Measurements from ENCODE around the gene RGS14. TPM values are rescaled to one million over a fixed set of nuclear protein-coding genes. Genes with fewer than 3 reads are reported as not detected.

Gene RGS14
- total RNA-seq, 4 donors from 2014 or later: 10.2 to 29.6 (median 16.4) TPM

DNA sequence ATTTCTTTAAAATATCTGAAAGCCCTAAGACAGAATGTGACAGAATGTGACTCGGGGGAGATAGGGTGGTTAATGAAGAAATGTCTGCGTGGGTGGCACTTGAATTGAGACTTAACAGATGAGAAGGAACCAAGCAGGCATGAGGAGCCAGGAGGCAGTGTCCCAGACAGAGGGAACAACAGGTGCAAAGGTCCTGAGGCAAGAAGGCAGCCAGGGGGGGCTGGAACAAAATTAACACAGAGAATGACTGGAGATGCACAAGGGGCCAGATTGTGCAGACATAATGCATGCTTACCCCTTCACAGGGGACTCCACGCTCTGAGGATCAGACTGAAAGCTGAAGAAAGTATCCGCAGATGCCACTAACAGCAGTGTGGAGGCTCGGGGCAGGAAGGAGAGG, 8.0 kb upstream of the RGS14 start:
- WGBS, 2 donors: 80 to 84% methylated on average over 5 of the region's 5 CpGs
- H3K27me3 ChIP-seq: no peaks in the 10 kb centered on the region
- H3K36me3 ChIP-seq: peaks cover 0 to 36% (median 0%) of the 10 kb centered on the region in 3 donors
- H3K4me1 ChIP-seq: peaks cover 0 to 59% (median 20%) of the 10 kb centered on the region in 4 donors
- no peaks in the 10 kb centered on the region for H3K9me3 ChIP-seq
- H3K27ac ChIP-seq: no peak overlapping the region
- no peak for DNase-seq (ENCODE audit: low spot score in 2 of 2)
- H3K4me3 ChIP-seq: peak overlapping the region in 1 of 4 donors; percentile 86
- TF ChIP-seq, protein P1, sequence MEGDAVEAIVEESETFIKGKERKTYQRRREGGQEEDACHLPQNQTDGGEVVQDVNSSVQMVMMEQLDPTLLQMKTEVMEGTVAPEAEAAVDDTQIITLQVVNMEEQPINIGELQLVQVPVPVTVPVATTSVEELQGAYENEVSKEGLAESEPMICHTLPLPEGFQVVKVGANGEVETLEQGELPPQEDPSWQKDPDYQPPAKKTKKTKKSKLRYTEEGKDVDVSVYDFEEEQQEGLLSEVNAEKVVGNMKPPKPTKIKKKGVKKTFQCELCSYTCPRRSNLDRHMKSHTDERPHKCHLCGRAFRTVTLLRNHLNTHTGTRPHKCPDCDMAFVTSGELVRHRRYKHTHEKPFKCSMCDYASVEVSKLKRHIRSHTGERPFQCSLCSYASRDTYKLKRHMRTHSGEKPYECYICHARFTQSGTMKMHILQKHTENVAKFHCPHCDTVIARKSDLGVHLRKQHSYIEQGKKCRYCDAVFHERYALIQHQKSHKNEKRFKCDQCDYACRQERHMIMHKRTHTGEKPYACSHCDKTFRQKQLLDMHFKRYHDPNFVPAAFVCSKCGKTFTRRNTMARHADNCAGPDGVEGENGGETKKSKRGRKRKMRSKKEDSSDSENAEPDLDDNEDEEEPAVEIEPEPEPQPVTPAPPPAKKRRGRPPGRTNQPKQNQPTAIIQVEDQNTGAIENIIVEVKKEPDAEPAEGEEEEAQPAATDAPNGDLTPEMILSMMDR (IDR thresholded peaks at IDR 0.05): no peak
- TF ChIP-seq POLR2A (IDR thresholded peaks at IDR 0.05): no peak
- no peak for TF ChIP-seq EP300 (IDR thresholded peaks at IDR 0.05)

DNA sequence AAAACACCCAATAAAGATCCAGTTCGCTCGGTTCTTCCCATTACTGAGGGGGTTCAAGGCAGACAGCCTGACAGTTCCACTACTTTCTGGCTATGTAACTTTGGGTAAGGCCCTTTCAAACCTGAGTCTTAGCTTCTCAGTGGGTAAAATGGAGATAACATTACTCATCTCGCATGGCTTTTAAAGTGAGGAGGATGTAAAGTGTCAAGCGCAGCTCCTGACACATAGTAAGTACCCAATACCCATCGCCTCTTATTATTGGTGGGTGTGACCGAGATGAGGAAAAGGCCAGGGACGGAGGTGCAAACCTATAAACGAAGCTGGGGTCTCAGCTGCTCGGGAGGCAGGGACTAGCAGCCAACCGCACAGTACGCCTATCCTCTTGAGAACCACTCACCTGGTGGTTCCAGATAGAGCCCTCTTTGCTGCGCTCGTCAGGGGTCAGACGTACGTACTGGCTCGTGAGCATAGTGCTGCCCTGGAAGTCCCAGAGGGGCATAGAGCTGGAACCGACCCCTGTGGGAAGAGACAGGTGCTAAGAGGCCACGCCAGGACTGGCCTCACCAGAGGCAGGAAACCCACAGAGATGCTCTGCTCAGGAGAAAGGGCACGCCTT, 6.8 kb upstream of the RGS14 start:
- TF ChIP-seq POLR2A (IDR thresholded peaks at IDR 0.05) (no peak), EP300 (IDR thresholded peaks at IDR 0.05) (no peak)
- TF ChIP-seq, protein P1 (IDR thresholded peaks at IDR 0.05): no peak

DNA sequence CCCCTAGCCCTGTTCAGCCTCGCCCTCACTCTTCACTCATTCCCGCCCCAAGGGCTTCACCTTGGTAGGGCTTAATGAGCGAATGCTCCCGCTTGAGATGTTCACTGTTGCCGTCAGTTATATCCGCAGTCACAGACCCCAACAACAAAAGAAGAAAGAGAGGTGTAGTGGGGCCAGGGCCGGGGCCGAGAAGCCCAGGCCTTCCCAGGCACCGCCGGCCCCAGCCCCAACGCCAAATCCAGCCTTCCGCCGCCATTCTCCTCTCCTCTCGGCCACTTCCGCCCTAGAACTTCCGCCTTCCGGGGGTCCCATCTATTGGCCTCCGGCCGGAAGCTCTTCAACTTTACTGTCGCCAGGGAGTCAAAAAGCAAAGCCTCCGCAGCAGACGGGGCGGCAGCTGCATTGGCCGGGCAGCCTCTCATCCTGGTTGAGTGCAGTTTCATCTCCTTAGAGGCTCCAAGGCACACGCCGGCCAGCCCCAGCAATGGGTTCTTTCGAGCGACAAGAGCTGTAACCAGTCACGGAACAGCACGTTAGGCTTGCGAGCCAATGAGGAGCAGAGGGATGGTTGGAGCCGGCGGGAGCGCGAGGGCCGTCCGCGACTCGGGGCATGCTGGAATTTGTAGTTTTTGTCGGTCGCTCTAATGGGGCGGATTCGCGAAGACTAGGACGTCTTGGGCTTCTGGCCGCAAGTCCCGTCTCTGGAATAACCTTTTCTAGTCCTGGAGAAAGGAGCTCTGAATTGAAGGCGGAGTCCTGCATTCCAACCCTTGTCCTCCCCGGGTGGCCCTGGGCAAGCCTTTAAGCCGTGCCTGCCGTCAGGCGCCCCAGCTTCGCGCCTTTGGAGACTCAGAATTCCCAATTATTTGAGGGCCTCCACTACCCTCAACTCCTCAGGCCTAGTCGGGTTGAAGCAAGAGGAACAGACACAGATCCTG, 6.1 kb upstream of the RGS14 start, which contains the start of gene LMAN2:
TSS of gene LMAN2 (minus strand) at position 277 of the 938 bp plus-strand sequence. CDS start at position 256, 21 bp downstream.
- Histone ChIP-seq H3K4me1 (peaks cover 0 to 46% (median 20%) of the 10 kb centered on the region in 4 donors), H3K27ac (peak within 1 kb of the TSS; percentile 64 to 91 (median 88)), H3K36me3 (peaks cover 0 to 26% (median 0%) of the 10 kb centered on the region in 3 donors), H3K4me3 (peak within 1 kb of the TSS; percentile 66 to 86 (median 84)), H3K9me3 (no peaks in the 10 kb centered on the region), H3K27me3 (no peaks in the 10 kb centered on the region)
- TF ChIP-seq EP300 (IDR thresholded peaks at IDR 0.05): peak; percentile 66 to 89
- TF ChIP-seq POLR2A (IDR thresholded peaks at IDR 0.05): no peak
- TF ChIP-seq, protein P1 (IDR thresholded peaks at IDR 0.05): no peak
- DNase-seq (ENCODE audit: low spot score in 2 of 2): peak; percentile 85 to 96
- 6 to 12% methylated on average over 36 to 50 of the region's 55 CpGs for WGBS, 2 donors

More for the DNA sequence above, 6.8 kb upstream of the RGS14 start:
- Histone ChIP-seq H3K4me3 (peak overlapping the region; percentile 66 to 86 (median 84)), H3K27me3 (no peaks in the 10 kb centered on the region), H3K36me3 (peaks cover 0 to 29% (median 0%) of the 10 kb centered on the region in 3 donors), H3K4me1 (peaks cover 0 to 52% (median 20%) of the 10 kb centered on the region in 4 donors), H3K27ac (peak overlapping the region; percentile 64 to 91 (median 88)), H3K9me3 (no peaks in the 10 kb centered on the region)
- DNase-seq (ENCODE audit: low spot score in 2 of 2): no peak
- WGBS, 2 donors: 13 to 19% methylated on average over 15 to 19 of the region's 19 CpGs

DNA sequence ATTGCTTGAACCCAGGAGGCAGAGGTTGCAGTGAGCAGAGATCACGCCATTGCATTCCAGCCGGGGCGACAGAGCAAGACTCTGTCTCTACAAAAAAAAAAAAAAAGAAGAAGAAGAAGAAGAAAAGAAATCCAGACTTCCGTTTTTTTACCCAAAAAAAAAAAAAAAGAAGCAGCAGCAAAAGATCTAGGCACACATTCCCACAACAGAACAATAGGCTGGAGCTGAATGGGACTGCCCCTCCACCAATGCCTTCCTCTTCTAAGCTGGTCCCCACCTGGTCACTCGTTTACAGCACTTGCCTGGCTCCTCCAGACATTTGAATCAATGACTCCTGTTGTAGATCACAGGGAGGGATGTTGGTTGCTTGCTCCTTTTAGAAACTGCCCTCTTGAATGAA, 4.6 kb upstream of the RGS14 start:
- WGBS, 2 donors: 61 to 72% methylated on average over 5 of the region's 5 CpGs
- TF ChIP-seq POLR2A (IDR thresholded peaks at IDR 0.05) (no peak), EP300 (IDR thresholded peaks at IDR 0.05) (no peak)
- TF ChIP-seq, protein P1 (IDR thresholded peaks at IDR 0.05): no peak
- no peak overlapping the region for H3K4me3 ChIP-seq

More for the DNA sequence above, 4.6 kb upstream of the RGS14 start:
- Histone ChIP-seq H3K27me3 (no peaks in the 10 kb centered on the region), H3K27ac (no peak overlapping the region), H3K9me3 (no peaks in the 10 kb centered on the region), H3K36me3 (peaks cover 0 to 15% (median 0%) of the 10 kb centered on the region in 3 donors), H3K4me1 (peaks cover 0 to 35% (median 24%) of the 10 kb centered on the region in 4 donors)
- DNase-seq (ENCODE audit: low spot score in 2 of 2): no peak

Data from tibial nerve (tissue), 4 donors.